Ramos (cell line): ENCODE results near the gene SUB1.
"Not testable (repeated sequence)": the region's sequence is repeated elsewhere in the genome, so short reads cannot be mapped to it uniquely, and the experiment has no call there.

Experiments
- in situ Hi-C: fragments of 300-500 bp; cut with MboI; formaldehyde crosslinking; loops from one replicate; pipeline ENCODE4 v1.14.3; 2022; ENCODE audit warnings: low sequenced_read_pairs; ENCODE audit not compliant: unreplicated experiment

The SUB1 gene

GRCh38 chr5:32633017-32633416 lies 47.7 kb downstream of the SUB1 start:
- in situ Hi-C loops, result not testable (repeated sequence)

GRCh38 chr5:32638309-32638708 lies 53.0 kb downstream of the SUB1 start:
- in situ Hi-C loops, result no loop called here

- in situ Hi-C loops, result no loop called here
Observed at GRCh38 chr5:32639943-32640342, 54.6 kb downstream of the SUB1 start.

- in situ Hi-C loops, result no loop called here
Observed at GRCh38 chr5:32642276-32643002, 57.1 kb downstream of the SUB1 start.

- in situ Hi-C loops, result no loop called here
Observed at GRCh38 chr5:32645246-32645645, 59.9 kb downstream of the SUB1 start.

- in situ Hi-C loops, result no loop called here
Observed at GRCh38 chr5:32646061-32646969, 61.0 kb downstream of the SUB1 start.

GRCh38 chr5:32651088-32651487 lies 65.7 kb downstream of the SUB1 start:
- in situ Hi-C loops, result no loop called here

GRCh38 chr5:32651638-32652037 lies 66.3 kb downstream of the SUB1 start:
- in situ Hi-C loops, result no loop called here
